Head of caudate nucleus (tissue), 42 donors: ENCODE results near the gene SORCS2.

ENCODE experiments used
- DNase-seq, 42 donors: peaks; one replicate each; pipeline versions ENCODE4 v3.0.0 to v3.0.0-alpha.2; 2020 to 2021; ENCODE audit warnings: mixed read lengths in 7 of 42
- intact Hi-C: fragments of 100-400 bp; cut with DNase I; formaldehyde crosslinking; loops from one replicate; pipeline ENCODE4 v1.15.0; 2022

The SORCS2 gene

DNA sequence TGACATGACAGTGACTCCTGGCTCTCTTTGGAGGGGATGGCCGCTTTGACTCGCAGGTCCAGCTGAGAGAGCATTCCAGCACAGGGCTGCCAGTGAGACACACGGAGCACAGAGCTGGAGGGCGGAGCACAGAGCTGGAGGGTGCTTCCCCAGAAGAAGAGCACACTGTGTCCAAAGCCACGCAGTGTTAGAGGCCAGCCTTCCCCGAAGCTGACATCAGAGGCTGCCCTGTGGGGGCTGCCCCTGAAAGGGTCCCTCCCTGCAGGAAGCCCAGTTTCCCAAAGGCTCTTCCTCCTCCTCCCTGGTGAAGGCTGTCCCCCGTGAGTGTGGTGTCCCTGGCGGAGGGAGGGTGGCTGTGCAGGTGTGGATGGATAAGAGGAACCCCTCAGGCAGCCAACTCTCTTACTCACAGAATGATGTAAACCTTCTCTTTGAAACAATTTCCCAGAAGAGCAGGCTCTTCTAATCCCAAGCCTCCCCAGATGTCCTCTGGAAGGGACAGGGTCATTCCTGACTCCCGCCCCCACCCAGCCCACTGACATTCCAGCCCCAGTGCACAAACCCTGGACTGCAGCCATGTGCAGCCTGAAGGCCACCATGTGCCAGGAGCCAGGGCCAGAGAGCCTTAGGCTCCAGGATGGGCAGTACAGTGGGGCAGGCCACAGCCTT lies 189.0 kb downstream of the SORCS2 start:
- peak in 27 of 42 donors; percentile 11 to 66 (median 39) for DNase-seq
- intact Hi-C loops: no loop called here

DNA sequence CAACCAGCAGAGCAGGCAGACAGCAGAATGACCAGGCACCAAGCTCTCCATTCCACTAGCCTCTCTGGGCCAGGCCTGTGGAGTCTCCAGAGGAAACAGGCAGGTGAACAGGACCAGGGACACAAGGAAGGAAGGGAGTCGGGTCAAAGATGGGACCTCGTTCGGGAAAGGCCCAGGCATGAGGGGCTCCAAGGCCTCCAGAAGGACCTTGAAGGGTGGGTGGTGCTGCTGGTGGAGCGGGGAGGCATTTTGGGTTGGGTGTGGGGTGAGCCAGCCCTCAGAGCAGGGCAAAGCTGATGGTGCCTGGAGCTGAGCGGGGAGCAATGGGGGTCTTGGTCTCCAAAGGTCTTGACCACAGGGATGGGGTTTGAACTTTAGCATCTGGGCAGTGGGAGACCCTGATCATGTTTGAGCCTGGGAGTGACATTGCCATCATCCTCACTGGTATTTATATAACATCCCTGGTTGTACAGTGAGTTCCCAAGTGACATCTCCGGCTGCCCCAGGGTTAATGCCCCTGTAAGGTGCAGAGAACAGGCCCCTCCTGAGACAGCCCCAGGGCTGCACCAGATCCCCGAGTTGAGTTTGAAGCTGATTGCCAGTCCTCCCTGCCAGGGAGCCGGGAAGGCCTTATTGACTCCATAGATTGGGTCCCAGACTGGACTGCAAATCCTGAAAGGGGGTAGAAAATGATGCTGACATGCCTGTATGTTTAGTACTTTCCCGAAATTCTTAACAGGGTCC lies 189.7 kb downstream of the SORCS2 start:
- peak in 21 of 42 donors; percentile 1 to 32 (median 9) for DNase-seq
- intact Hi-C loops: no loop called here

GRCh38 chr4:7382634-7383014 lies 190.3 kb downstream of the SORCS2 start:
- peak in 21 of 42 donors; percentile 1 to 34 (median 9) for DNase-seq
- intact Hi-C loops: no loop called here

DNA sequence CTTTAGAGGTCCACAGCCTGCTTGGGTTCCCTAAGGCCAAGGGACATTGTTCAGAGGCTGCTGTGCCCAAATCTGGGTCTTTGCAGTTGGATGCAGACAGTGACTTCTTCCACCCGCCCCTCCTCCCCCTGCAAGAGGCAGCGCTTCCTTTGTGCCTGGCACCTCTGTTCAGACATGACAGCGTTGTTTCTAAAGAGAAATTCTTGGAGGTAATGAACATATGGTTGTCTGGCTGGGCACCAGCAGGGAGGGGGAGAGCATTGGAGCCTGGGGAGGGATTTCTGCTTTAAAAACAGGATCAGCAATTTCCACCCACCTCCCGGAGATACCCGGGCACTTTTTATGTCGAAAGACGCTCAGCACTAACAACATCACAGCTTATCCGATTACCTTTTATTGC lies 190.9 kb downstream of the SORCS2 start:
- DNase-seq: peak in 22 of 42 donors; percentile 1 to 42 (median 10)

GRCh38 chr4:7384003-7384928 lies 191.9 kb downstream of the SORCS2 start:
- intact Hi-C loops: no loop called here
- DNase-seq: peak in 23 of 42 donors; percentile 1 to 28 (median 8)

More for the DNA sequence above, 190.9 kb downstream of the SORCS2 start:
- intact Hi-C loops: no loop called here

DNA sequence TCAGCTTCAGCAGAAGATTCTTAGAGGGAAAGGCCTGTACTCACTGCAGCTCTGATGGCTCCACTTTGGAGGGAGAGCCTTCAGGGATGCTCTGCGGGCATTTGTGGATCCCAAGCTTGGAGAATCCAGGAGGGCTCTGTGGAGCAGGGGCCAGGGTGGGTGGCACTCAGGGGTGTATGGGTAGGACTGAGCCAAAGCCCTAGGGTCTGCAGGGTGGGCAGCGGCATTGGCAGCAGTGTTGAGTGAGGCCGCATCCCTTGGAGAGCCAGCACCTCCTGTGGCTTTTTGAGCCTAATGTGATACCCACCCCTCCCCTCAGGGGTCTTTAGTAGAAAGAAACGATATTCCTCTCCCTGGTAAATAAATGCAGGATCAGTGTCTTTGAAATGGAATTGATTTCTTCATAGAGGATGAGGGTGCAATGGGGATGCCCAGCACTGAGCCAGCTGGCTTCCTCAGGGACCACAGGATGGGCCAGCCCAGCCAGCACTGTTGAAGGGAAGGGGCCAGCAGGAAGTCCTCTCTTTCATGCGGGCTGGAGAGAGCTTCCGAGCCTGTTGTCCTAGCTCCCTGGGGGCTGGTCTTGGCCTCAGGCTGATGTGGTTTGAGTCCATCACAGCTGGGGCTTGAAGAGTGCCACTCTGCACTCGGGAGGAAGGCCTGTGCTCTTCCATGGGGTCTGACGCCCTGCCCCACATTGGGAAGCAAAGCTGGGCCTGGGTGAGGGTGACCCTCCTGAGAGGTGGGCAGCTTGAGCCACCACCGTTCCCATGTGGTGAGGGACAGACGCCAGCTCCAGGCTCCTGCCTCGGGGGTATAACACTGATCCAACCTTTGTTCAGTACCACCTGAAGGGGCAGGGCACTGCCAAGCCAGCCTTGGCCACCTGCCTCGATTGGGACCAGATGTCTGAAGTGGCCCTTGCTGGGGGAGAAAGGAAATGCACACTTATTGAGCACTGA lies 192.9 kb downstream of the SORCS2 start:
- DNase-seq: peak in 17 of 42 donors; percentile 1 to 39 (median 9)
- intact Hi-C loops: no loop called here

- intact Hi-C loops: no loop called here
- peak in 5 of 42 donors; percentile 3 to 20 (median 11) for DNase-seq
These were observed 195.6 kb downstream of the SORCS2 start for GRCh38 chr4:7387925-7388324.

GRCh38 chr4:7388627-7389026 lies 196.3 kb downstream of the SORCS2 start:
- intact Hi-C loops: no loop called here
- peak in 5 of 42 donors; percentile 2 to 37 (median 5) for DNase-seq

GRCh38 chr4:7389101-7389701 lies 196.9 kb downstream of the SORCS2 start:
- peak in 17 of 42 donors; percentile 1 to 37 (median 8) for DNase-seq
- intact Hi-C loops: no loop called here

DNA sequence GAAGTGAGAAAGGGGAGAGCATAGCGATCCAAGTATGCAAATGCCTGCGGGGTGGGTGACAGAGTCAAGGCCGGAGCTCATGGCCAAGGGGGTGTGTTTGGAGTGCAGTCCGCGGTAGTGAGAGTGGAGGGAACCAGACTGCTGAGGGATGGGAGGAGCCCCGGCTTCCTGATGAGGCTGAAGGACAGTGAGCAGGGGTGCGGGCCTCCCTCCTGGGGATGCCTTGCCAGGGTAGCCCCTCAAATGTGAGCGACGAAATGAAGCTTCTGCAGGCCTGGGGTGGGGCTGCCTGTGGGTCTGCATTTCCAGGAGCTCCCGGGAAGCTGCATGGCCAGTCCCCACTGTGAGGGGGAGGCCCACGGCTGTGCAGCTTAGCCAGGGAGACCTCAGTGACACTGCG lies 197.4 kb downstream of the SORCS2 start:
- intact Hi-C loops: no loop called here
- DNase-seq: peak in 17 of 42 donors; percentile 1 to 38 (median 11)

GRCh38 chr4:7390336-7390735 lies 198.0 kb downstream of the SORCS2 start:
- intact Hi-C loops: no loop called here

GRCh38 chr4:7390906-7391636 lies 198.7 kb downstream of the SORCS2 start:
- intact Hi-C loops: no loop called here
- DNase-seq: peak in 12 of 42 donors; percentile 1 to 35 (median 8)

More at GRCh38 chr4:7390336-7390735, 198.0 kb downstream of the SORCS2 start:
- peak in 9 of 42 donors; percentile 0 to 26 (median 6) for DNase-seq

DNA sequence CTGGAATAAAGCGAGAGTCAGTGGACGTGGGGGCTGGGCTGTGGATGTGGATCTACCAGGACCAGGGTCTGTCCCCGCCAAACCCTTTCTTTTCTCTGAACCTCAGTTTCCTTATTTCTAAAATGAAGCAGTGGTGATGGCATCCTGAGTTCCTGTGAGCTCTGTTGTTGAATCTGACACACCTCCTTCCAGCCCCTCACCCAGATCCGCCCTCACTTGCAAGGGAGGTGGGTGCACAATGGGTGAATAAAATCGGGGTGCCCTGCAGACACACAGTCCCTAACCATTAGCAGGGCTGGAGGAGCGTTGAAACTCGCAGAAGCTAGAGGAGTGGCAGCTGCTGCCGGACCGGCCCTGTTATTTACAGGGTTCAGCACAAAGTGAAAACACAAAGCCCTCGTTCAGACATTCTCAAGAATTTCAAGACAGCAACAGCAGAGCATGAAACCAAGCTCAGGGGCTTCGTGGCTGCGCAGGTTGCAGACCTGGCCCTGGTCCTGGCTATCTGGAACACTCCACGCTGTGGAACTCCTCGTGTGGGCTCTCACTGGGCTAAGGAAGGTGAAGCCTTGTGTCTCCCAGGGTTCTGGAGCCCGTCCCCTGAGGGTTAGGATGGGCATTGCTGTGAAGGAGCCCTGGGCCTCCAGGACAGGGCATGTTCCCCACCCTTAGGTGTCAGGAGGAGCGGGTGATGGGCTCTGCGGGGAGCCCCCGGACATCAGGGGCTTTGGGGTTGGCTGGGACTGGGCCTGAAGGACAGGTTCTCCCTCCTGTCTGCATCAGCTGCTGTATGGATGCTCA lies 199.5 kb downstream of the SORCS2 start:
- peak in 15 of 42 donors; percentile 2 to 41 (median 10) for DNase-seq
- intact Hi-C loops: no loop called here

DNA sequence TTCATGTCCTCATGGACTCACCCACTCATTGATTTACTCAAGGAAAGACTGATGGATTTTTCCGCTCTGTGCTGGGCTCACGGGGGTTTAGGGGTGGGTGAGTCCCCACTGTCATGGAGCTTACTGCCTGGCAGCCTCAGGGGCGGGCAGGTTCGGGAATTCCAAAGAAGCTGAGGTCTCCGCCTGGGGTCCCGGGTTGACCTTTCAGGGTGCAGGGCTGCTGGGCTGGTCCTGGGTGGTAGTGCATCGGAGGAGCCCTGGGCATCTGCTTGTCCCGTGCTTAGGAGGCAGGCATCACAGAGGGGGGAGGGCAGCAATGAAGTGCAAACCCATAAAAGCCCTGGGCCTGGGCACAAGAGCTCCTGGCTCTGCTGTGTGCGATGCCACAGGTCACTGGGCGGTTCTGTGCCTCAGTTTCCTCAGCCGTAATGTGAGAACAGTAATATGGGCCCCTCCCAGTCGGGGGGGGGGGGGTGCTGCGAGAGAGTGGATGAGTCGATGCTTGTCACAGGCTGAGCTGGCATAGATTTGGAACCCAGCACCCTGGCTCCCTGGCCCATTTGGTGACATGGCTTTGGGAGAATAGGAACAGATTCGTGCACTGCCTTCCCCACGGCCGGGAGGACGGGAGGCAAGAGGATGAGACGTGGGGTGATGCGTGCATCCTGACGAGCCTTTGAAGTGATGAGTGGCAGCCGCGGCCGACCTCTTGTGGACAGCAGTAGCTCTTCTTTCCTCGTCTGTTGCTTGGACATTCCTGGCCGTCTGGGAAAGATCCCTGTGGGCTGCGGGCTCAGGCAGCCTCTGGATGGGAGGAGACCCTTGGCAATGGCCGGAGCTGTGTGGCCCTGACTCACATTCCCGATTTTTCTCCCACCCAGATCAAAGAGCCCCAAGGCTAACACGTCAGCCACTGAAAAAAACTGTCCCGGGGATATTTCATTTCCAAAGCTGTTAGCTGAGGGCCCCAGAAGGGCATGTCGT lies 200.4 kb downstream of the SORCS2 start:
- intact Hi-C loops: no loop called here
- peak in 17 of 42 donors; percentile 2 to 61 (median 16) for DNase-seq
